ENCODE data around the gene UBL7.
"Not testable (repeated sequence)": the region's sequence is repeated elsewhere in the genome, so short reads cannot be mapped to it uniquely, and the experiment has no call there.

The UBL7 gene

GRCh38 chr15:74461847-74462511, 1.0 kb upstream of the UBL7 start:
- no peak for DNase-seq

- DNase-seq: no peak
These were observed 662 bp downstream of the UBL7 start for GRCh38 chr15:74460298-74460697.

GRCh38 chr15:74459798-74460197, 1.2 kb downstream of the UBL7 start:
- DNase-seq: not testable (repeated sequence)

GRCh38 chr15:74458473-74458872, 2.5 kb downstream of the UBL7 start:
- DNase-seq: no peak

- DNase-seq: not testable (repeated sequence)
These were observed 3.9 kb downstream of the UBL7 start for GRCh38 chr15:74457036-74457435.

- DNase-seq: no peak
These were observed 6.0 kb downstream of the UBL7 start for GRCh38 chr15:74454764-74455500.

- no peak for DNase-seq
These were observed 6.8 kb downstream of the UBL7 start for GRCh38 chr15:74453925-74454763.

- DNase-seq: no peak
These were observed 8.8 kb downstream of the UBL7 start for GRCh38 chr15:74451861-74452835.

GRCh38 chr15:74451322-74451721, 9.6 kb downstream of the UBL7 start:
- DNase-seq: no peak

GRCh38 chr15:74449643-74450205, 11.2 kb downstream of the UBL7 start:
- DNase-seq: no peak

- DNase-seq: no peak
These were observed 11.9 kb downstream of the UBL7 start for GRCh38 chr15:74449095-74449494.

- DNase-seq: no peak
These were observed 14.9 kb downstream of the UBL7 start for GRCh38 chr15:74445816-74446763.

GRCh38 chr15:74444106-74445062, 16.6 kb downstream of the UBL7 start:
- DNase-seq: no peak

GRCh38 chr15:74443100-74443909, 17.7 kb downstream of the UBL7 start:
- DNase-seq: no peak

GRCh38 chr15:74442604-74443003, 18.4 kb downstream of the UBL7 start:
- no peak for DNase-seq

- no peak for DNase-seq
These were observed 18.9 kb downstream of the UBL7 start for GRCh38 chr15:74442063-74442462.

GRCh38 chr15:74441248-74441941, 19.6 kb downstream of the UBL7 start:
- DNase-seq: no peak

GRCh38 chr15:74438721-74439316, 22.1 kb downstream of the UBL7 start:
- peak; percentile 56 for DNase-seq
